PFSK-1 (cell line): Measurements from ENCODE around the gene VAV3.

Source experiments
- FOXP2 ChIP-seq: optimal IDR thresholded peaks from 2 replicates; pipeline ENCODE3; 2011; ENCODE audit warnings: borderline replicate concordance, control low read depth, inconsistent platforms; ENCODE audit not compliant: insufficient read depth; ENCODE audit errors: extremely low read length, extremely low read depth
- POLR2AphosphoS5 ChIP-seq: IDR thresholded peaks from 2 replicates; pipeline ENCODE4 v1.6.1; 2012; ENCODE audit warnings: low read depth, mild to moderate bottlenecking, control low read depth, low read length, moderate library complexity
- SIN3A ChIP-seq: IDR thresholded peaks from 2 replicates; pipeline ENCODE4 v1.6.1; 2012; ENCODE audit warnings: mild to moderate bottlenecking, low read length, moderate library complexity, borderline replicate concordance; ENCODE audit not compliant: insufficient read depth
- TAF1 ChIP-seq: IDR thresholded peaks from 2 replicates; pipeline ENCODE4 v1.6.1; 2012; ENCODE audit warnings: low read length, control low read depth, borderline replicate concordance; ENCODE audit not compliant: insufficient read depth
- TF ChIP-seq, protein P1 (sequence below), 2 experiments: IDR thresholded peaks; 2 replicates each; pipeline versions ENCODE4 v1.6.1 to v1.8.0; 2011 to 2012; ENCODE audit warnings: low read depth in 2 of 2, low read length in 2 of 2, control low read depth in 1 of 2, inconsistent platforms in 1 of 2, mild to moderate bottlenecking in 1 of 2, moderate library complexity in 1 of 2; ENCODE audit not compliant: insufficient read depth in 1 of 2

VAV3 gene

DNA sequence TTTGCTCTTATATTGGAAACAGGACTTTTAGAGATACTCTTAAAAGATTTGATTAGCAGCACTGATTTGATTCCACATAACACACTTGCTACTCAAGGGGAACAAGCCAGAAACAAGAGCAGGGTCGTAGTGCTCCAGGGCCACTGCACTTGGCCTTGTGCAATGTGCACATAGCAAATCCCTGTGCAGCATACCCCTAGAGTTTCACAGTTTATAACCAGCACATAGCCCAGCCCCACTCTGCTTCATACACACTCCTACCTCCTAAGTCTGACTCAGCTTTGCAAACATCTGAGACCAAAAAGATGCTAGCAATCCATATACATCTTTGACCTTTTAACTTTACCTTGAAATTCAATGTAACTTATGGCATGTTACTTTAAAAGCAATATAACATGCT, 157.6 kb downstream of the VAV3 start:
- TF ChIP-seq TAF1 (no peak), POLR2AphosphoS5 (no peak), SIN3A (no peak), FOXP2 (no peak)
- TF ChIP-seq, protein P1, sequence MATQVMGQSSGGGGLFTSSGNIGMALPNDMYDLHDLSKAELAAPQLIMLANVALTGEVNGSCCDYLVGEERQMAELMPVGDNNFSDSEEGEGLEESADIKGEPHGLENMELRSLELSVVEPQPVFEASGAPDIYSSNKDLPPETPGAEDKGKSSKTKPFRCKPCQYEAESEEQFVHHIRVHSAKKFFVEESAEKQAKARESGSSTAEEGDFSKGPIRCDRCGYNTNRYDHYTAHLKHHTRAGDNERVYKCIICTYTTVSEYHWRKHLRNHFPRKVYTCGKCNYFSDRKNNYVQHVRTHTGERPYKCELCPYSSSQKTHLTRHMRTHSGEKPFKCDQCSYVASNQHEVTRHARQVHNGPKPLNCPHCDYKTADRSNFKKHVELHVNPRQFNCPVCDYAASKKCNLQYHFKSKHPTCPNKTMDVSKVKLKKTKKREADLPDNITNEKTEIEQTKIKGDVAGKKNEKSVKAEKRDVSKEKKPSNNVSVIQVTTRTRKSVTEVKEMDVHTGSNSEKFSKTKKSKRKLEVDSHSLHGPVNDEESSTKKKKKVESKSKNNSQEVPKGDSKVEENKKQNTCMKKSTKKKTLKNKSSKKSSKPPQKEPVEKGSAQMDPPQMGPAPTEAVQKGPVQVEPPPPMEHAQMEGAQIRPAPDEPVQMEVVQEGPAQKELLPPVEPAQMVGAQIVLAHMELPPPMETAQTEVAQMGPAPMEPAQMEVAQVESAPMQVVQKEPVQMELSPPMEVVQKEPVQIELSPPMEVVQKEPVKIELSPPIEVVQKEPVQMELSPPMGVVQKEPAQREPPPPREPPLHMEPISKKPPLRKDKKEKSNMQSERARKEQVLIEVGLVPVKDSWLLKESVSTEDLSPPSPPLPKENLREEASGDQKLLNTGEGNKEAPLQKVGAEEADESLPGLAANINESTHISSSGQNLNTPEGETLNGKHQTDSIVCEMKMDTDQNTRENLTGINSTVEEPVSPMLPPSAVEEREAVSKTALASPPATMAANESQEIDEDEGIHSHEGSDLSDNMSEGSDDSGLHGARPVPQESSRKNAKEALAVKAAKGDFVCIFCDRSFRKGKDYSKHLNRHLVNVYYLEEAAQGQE (IDR thresholded peaks at IDR 0.05; ENCODE audit: insufficient read depth in 1 of 2, low read depth in 2 of 2, low read length in 2 of 2), result no peak

DNA sequence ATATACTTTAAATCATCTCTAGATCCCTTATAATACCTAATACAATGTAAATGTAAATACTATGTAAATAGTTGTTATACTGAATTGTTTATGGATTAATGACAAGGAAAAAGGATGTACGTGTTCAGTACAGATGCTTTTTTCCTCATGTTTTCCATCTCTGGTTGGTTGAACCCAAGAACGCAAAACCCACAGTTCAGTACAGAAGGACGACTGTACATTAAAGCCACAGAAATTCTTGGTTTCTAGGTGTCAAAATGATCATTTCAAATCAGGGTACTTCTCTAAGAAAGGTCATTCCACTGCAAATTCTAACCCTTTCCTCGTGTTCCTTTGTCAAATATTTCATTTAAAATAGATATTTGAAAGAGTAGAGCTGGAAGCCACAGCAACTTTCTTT, 158.1 kb downstream of the VAV3 start:
- no peak for TF ChIP-seq FOXP2
- no peak for TF ChIP-seq SIN3A
- TF ChIP-seq POLR2AphosphoS5, result no peak

DNA sequence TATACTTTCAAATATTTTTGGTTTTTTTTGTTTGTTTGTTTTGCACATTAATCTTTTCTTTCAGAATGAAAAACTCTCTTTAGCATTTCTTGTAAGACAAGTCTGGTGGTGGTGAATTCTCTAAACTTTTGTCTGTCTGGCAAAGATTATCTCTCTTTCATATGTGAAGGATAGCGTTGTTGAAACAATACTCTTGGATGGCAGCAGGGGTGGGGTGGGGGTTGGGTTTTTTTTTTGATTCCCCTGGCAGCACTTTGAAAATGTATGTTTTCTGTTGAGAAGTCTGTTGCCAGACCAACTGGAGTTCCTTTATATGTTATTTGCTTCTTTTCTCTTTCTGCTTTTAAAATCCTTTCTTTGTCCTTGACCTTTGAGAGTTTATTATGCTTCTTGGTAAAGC, 160.2 kb downstream of the VAV3 start:
- TF ChIP-seq, protein P1 (IDR thresholded peaks at IDR 0.05; ENCODE audit: insufficient read depth in 1 of 2, low read depth in 2 of 2, low read length in 2 of 2), result no peak
- TF ChIP-seq TAF1 (no peak), SIN3A (no peak), POLR2AphosphoS5 (no peak), FOXP2 (no peak)

DNA sequence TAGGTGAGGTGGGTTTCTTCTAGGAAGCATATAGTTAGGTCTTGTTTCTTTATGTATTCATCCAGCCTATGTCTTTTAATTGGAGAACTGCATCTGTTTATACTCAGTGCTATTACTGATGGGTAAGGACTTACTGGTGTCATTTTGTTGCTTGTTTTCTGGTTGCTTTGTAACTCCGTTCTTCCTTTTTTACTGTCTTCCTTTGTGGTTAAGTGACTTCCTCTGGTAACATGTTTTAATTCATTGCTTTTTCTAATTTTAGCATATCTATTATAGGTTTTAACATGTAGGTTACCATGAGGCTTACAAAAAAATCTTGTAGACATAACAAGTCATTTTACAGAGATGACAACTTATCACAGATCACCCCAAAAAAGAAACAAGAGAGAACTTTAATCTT, 160.8 kb downstream of the VAV3 start:
- TF ChIP-seq, protein P1 (IDR thresholded peaks at IDR 0.05; ENCODE audit: insufficient read depth in 1 of 2, low read depth in 2 of 2, low read length in 2 of 2), result no peak
- TF ChIP-seq SIN3A (no peak), POLR2AphosphoS5 (no peak), TAF1 (no peak), FOXP2 (no peak)

DNA sequence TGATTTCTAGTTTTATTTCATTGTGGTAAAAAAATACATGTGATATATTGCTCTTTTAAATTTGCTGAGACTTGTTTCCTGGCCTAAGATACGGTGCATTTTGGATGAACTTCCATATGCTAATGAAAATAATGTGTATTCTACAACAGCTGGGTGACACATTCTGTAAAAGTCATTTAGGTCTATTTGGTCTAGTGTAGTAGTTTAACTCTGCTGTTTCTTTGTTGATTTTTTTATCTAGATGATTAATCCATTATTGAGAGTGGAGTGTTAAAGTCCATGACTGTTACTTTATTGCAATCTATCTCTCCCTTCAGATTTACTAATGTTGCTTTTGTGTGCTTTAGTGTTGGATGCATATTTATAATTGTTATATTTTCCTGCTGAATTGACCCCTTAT, 161.4 kb downstream of the VAV3 start:
- TF ChIP-seq FOXP2 (no peak), TAF1 (no peak), POLR2AphosphoS5 (no peak), SIN3A (no peak)
- TF ChIP-seq, protein P1 (IDR thresholded peaks at IDR 0.05; ENCODE audit: insufficient read depth in 1 of 2, low read depth in 2 of 2, low read length in 2 of 2), result no peak
